Measurements from ENCODE around the gene ACSS1.

- TF ChIP-seq, protein P1, sequence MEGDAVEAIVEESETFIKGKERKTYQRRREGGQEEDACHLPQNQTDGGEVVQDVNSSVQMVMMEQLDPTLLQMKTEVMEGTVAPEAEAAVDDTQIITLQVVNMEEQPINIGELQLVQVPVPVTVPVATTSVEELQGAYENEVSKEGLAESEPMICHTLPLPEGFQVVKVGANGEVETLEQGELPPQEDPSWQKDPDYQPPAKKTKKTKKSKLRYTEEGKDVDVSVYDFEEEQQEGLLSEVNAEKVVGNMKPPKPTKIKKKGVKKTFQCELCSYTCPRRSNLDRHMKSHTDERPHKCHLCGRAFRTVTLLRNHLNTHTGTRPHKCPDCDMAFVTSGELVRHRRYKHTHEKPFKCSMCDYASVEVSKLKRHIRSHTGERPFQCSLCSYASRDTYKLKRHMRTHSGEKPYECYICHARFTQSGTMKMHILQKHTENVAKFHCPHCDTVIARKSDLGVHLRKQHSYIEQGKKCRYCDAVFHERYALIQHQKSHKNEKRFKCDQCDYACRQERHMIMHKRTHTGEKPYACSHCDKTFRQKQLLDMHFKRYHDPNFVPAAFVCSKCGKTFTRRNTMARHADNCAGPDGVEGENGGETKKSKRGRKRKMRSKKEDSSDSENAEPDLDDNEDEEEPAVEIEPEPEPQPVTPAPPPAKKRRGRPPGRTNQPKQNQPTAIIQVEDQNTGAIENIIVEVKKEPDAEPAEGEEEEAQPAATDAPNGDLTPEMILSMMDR (IDR thresholded peaks at IDR 0.05; ENCODE audit: insufficient read depth, low read length), result no peak
- TF ChIP-seq REST (IDR thresholded peaks at IDR 0.05; ENCODE audit: insufficient replicate concordance, low read depth), result no peak
Observed at GRCh38 chr20:25000268-25000801, 57.6 kb downstream of the ACSS1 start.
